Karpas-422 (cell line): ENCODE data around the gene GCNT2. TPM values are rescaled to one million over a fixed set of nuclear protein-coding genes. Genes with fewer than 3 reads are reported as not detected.

Source experiments
- DNase-seq: peaks from one replicate; pipeline ENCODE4 v3.0.0-alpha.2; 2015
- H2AFZ ChIP-seq: fragments of 200-600 bp; sonication (generic); 2 replicates; pipeline ENCODE4 v1.6.1; 2014; ENCODE audit warnings: antibody characterized with exemption, low read length, mixed read lengths
- H3K27ac ChIP-seq: fragments of 200-600 bp; sonication (generic); 2 replicates; pipeline ENCODE4 v1.5.1; 2014; ENCODE audit warnings: mild to moderate bottlenecking, low read length, moderate library complexity
- H3K27me3 ChIP-seq: fragments of 200-600 bp; sonication (generic); 2 replicates; pipeline ENCODE4 v1.6.1; 2014; ENCODE audit warnings: low read length, mixed read lengths
- H3K36me3 ChIP-seq: fragments of 200-600 bp; sonication (generic); 2 replicates; pipeline ENCODE4 v1.6.1; 2014; ENCODE audit warnings: low read length, mixed read lengths; ENCODE audit not compliant: insufficient read depth
- H3K4me1 ChIP-seq: fragments of 200-600 bp; sonication (generic); 2 replicates; pipeline ENCODE4 v1.6.1; 2014; ENCODE audit warnings: mild to moderate bottlenecking, low read length, mixed read lengths
- H3K4me2 ChIP-seq: fragments of 200-600 bp; sonication (generic); 2 replicates; pipeline ENCODE4 v1.6.1; 2014; ENCODE audit warnings: low read length, low read depth, mild to moderate bottlenecking; ENCODE audit not compliant: poor library complexity, severe bottlenecking
- H3K4me3 ChIP-seq: fragments of 200-600 bp; sonication (generic); 2 replicates; pipeline ENCODE4 v1.5.1; 2014; ENCODE audit warnings: mild to moderate bottlenecking, antibody characterized with exemption, low read length, mixed read lengths
- H3K79me2 ChIP-seq: fragments of 200-600 bp; sonication (generic); 2 replicates; pipeline ENCODE4 v1.6.1; 2014; ENCODE audit warnings: mild to moderate bottlenecking, low read length, mixed read lengths
- H3K9ac ChIP-seq: fragments of 200-600 bp; sonication (generic); 2 replicates; pipeline ENCODE4 v1.6.0; 2014; ENCODE audit warnings: low read length
- H3K9me2 ChIP-seq: fragments of 200-600 bp; sonication (generic), shearing (Covaris generic); replicated peaks from 2 replicates; pipeline ENCODE4 v1.6.0; 2014; ENCODE audit warnings: mild to moderate bottlenecking, low read length, moderate library complexity; ENCODE audit not compliant: insufficient read depth
- H3K9me3 ChIP-seq: fragments of 300-700, 200-600 bp; sonication (generic); 2 replicates; pipeline ENCODE4 v1.6.1; 2014; ENCODE audit warnings: low read length, mixed read lengths
- H4K20me1 ChIP-seq: fragments of 200-600 bp; sonication (generic); 2 replicates; pipeline ENCODE4 v1.6.1; 2014; ENCODE audit warnings: mild to moderate bottlenecking, antibody characterized with exemption, low read length, low read depth; ENCODE audit not compliant: insufficient read depth
- total RNA-seq: library from RNA; depleted of rRNA; stranded (reverse); fragments of >200 nt; shearing (Covaris generic); gene quantifications from 2 replicates; pipeline ENCODE4 v1.2.3, GENCODE V29; 2014; ENCODE audit warnings: low replicate concordance

The GCNT2 gene
- total RNA-seq, 1 experiment from 2014 or later, result 21.3 TPM

DNA sequence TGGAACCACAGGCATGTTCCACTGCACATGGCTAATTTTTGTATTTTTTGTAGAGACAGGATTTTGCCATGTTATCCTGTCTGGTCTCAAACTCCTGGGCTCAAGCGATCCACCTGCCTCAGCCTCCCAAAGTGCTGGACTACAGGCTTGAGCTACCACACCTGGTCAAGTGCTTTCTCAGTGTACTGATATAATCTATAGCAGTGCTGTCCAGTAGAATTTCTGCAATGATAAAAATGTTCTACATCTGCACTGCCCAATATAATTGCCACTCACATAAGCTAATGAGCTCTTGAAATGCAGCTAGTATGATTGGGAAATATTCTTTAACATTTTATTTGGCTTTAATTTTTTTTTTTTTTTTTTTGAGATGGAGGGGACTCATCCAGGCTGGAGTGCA is 109.0 kb downstream of the GCNT2 start:
- Histone ChIP-seq H3K9ac (no peak overlapping the region), H2AFZ (no peak overlapping the region), H3K9me2 (no peaks in the 10 kb centered on the region), H3K4me2 (no peak overlapping the region), H3K9me3 (no peaks in the 10 kb centered on the region), H3K79me2 (no peaks in the 10 kb centered on the region), H3K27me3 (no peaks in the 10 kb centered on the region), H3K36me3 (peaks cover 6% of the 10 kb centered on the region; the same call in 1 of the 2 replicates), H4K20me1 (no peaks in the 10 kb centered on the region), H3K4me3 (no peak overlapping the region), H3K27ac (no peak overlapping the region), H3K4me1 (no peaks in the 10 kb centered on the region)
- no peak for DNase-seq

- H3K4me1 ChIP-seq, result no peaks in the 10 kb centered on the region
- peak; percentile 61 for DNase-seq
- no peaks in the 10 kb centered on the region for H4K20me1 ChIP-seq
- no peak overlapping the region for H3K4me3 ChIP-seq
- no peaks in the 10 kb centered on the region for H3K79me2 ChIP-seq
- no peaks in the 10 kb centered on the region for H3K36me3 ChIP-seq
- no peak overlapping the region for H2AFZ ChIP-seq
- H3K4me2 ChIP-seq, result no peak overlapping the region
- H3K27ac ChIP-seq, result no peak overlapping the region
- no peaks in the 10 kb centered on the region for H3K27me3 ChIP-seq
- H3K9me3 ChIP-seq, result no peaks in the 10 kb centered on the region
- H3K9me2 ChIP-seq, result no peaks in the 10 kb centered on the region
- H3K9ac ChIP-seq, result no peak overlapping the region
Measured at GRCh38 chr6:10633216-10633615, 112.1 kb downstream of the GCNT2 start.

GRCh38 chr6:10640412-10640811 is 119.3 kb downstream of the GCNT2 start:
- H3K9me2 ChIP-seq, result no peaks in the 10 kb centered on the region
- peaks cover 19% of the 10 kb centered on the region for H3K4me1 ChIP-seq
- no peak overlapping the region for H3K9ac ChIP-seq
- no peak overlapping the region for H3K27ac ChIP-seq
- H3K79me2 ChIP-seq, result no peaks in the 10 kb centered on the region
- no peak for DNase-seq
- no peaks in the 10 kb centered on the region for H3K9me3 ChIP-seq
- H2AFZ ChIP-seq, result no peak overlapping the region
- no peak overlapping the region for H3K4me3 ChIP-seq
- H3K36me3 ChIP-seq, result no peaks in the 10 kb centered on the region
- H4K20me1 ChIP-seq, result no peaks in the 10 kb centered on the region
- H3K4me2 ChIP-seq, result no peak overlapping the region
- H3K27me3 ChIP-seq, result no peaks in the 10 kb centered on the region

- Histone ChIP-seq H3K9me2 (no peaks in the 10 kb centered on the region), H2AFZ (no peak overlapping the region), H3K36me3 (no peaks in the 10 kb centered on the region), H3K9me3 (no peaks in the 10 kb centered on the region), H4K20me1 (no peaks in the 10 kb centered on the region), H3K4me3 (no peak overlapping the region), H3K4me1 (peaks cover 19% of the 10 kb centered on the region), H3K27me3 (no peaks in the 10 kb centered on the region), H3K9ac (no peak overlapping the region), H3K4me2 (no peak overlapping the region), H3K79me2 (no peaks in the 10 kb centered on the region), H3K27ac (no peak overlapping the region)
- DNase-seq, result no peak
Measured at GRCh38 chr6:10641528-10641927, 120.4 kb downstream of the GCNT2 start.

DNA sequence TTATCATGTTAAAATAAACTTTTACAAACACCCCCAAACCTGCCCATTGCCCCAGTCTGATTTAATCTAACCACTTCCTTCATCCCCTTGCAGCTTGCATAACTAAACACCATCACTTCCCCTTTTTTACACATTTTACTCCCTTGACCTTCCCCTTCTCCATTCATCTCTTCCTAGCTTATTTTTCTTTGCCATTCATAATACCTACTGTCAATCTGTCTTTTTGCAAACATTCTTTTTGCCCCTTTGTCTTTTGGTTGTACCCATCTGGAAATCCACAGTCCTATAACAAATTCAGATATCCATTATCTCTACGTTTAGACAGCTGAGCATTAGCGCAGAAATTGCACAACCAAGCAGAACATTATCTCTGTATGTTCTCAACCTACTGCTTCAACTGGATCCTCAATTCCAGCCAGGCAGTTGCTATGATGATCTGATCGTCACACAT is 122.1 kb downstream of the GCNT2 start:
- no peaks in the 10 kb centered on the region for H3K36me3 ChIP-seq
- no peaks in the 10 kb centered on the region for H3K9me2 ChIP-seq
- no peak overlapping the region for H3K9ac ChIP-seq
- H3K79me2 ChIP-seq, result no peaks in the 10 kb centered on the region
- no peaks in the 10 kb centered on the region for H4K20me1 ChIP-seq
- H3K4me3 ChIP-seq, result no peak overlapping the region
- peak overlapping the region; percentile 63 for H3K4me2 ChIP-seq
- peak overlapping the region; percentile 44 for H2AFZ ChIP-seq
- H3K27me3 ChIP-seq, result no peaks in the 10 kb centered on the region
- peak overlapping the region; percentile 45 for H3K27ac ChIP-seq
- H3K9me3 ChIP-seq, result no peaks in the 10 kb centered on the region
- H3K4me1 ChIP-seq, result peaks cover 19% of the 10 kb centered on the region
- DNase-seq, result peak; percentile 78

DNA sequence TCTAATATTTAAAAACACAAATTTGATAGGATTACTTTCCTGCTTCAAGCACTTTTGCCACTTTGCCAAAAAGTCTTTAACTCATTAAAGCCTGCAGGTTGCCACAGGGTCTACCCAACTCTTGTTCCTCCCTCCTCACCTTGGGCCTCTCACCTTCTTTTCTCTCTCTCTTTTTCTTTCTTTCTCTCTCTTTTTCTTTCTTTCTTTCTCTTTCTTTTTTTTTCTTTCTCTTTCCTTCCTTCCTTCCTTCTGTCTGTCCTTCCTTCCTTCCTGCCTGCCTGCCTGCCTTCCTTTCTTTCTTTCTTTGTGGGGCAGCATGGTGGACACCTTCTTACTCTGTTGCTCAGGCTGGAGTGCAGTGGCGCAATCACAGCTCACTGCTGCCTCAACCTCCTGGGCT is 123.1 kb downstream of the GCNT2 start:
- H3K27ac ChIP-seq, result no peak overlapping the region
- no peak overlapping the region for H3K9ac ChIP-seq
- no peak overlapping the region for H3K4me3 ChIP-seq
- peaks cover 19% of the 10 kb centered on the region for H3K4me1 ChIP-seq
- no peaks in the 10 kb centered on the region for H3K79me2 ChIP-seq
- H3K36me3 ChIP-seq, result no peaks in the 10 kb centered on the region
- no peak overlapping the region for H2AFZ ChIP-seq
- DNase-seq, result no peak
- H3K9me3 ChIP-seq, result no peaks in the 10 kb centered on the region
- H3K27me3 ChIP-seq, result no peaks in the 10 kb centered on the region
- no peak overlapping the region for H3K4me2 ChIP-seq
- no peaks in the 10 kb centered on the region for H3K9me2 ChIP-seq
- no peaks in the 10 kb centered on the region for H4K20me1 ChIP-seq

DNA sequence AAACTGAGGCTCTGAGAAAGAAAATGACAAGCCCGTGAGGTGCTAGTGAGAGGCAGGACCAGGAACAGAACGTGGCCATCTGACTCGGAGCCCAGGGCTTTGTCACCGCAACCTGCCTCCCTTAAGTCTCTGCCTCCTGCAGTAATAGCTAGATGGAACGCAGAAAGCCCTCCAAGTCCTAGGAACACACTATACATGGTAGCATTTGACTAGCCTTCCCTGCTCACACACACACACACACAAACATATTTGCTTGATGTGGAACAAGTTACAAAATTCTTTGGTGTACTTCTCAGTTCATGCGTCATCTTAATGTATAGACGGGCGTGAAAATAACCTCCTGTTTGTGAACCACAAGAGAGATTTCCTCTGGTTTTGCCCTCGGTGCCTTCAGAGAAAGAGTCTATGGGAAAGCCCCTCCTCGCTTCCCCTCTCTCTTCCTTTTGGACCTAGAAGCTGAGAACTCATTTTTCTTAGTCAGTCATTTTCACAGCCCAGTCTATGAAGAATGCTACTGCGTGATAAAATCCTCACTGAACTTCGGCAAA is 134.4 kb downstream of the GCNT2 start:
- Histone ChIP-seq H2AFZ (peak overlapping the region; percentile 82), H3K79me2 (no peaks in the 10 kb centered on the region), H3K4me2 (peak overlapping the region; percentile 52), H3K27me3 (no peaks in the 10 kb centered on the region), H3K27ac (no peak overlapping the region), H3K9me3 (no peaks in the 10 kb centered on the region), H4K20me1 (no peaks in the 10 kb centered on the region), H3K36me3 (no peaks in the 10 kb centered on the region), H3K4me3 (peak overlapping the region; percentile 30; the same call in 1 of the 2 replicates), H3K9me2 (no peaks in the 10 kb centered on the region), H3K4me1 (peaks cover 7% of the 10 kb centered on the region), H3K9ac (peak overlapping the region; percentile 29; the same call in 1 of the 2 replicates)
- no peak for DNase-seq

- H3K79me2 ChIP-seq, result no peaks in the 10 kb centered on the region
- no peak overlapping the region for H2AFZ ChIP-seq
- no peak for DNase-seq
- no peak overlapping the region for H3K9ac ChIP-seq
- no peaks in the 10 kb centered on the region for H3K9me2 ChIP-seq
- no peaks in the 10 kb centered on the region for H3K27me3 ChIP-seq
- H3K4me3 ChIP-seq, result no peak overlapping the region
- no peak overlapping the region for H3K27ac ChIP-seq
- H4K20me1 ChIP-seq, result no peaks in the 10 kb centered on the region
- no peaks in the 10 kb centered on the region for H3K9me3 ChIP-seq
- peaks cover 7% of the 10 kb centered on the region for H3K4me1 ChIP-seq
- no peak overlapping the region for H3K4me2 ChIP-seq
- H3K36me3 ChIP-seq, result no peaks in the 10 kb centered on the region
Measured at GRCh38 chr6:10658910-10659698, 138.0 kb downstream of the GCNT2 start.
